K562 (cell line): ENCODE measurements around the gene JUN. TPM values are rescaled to one million over a fixed set of nuclear protein-coding genes. Genes with fewer than 3 reads are reported as not detected.

Experiments
- ATAC-seq: fragments of 200-7000 bp; cut with Tn5 transposase; 3 replicates; pipeline ENCODE4 v1.9.1; 2020; ENCODE audit warnings: moderate library complexity
- BruUV-seq: library from RNA; stranded (reverse); fragments of 400-500 nt; replicated peaks from 2 replicates; lab custom pipeline; 2021; lab: Mats Ljungman, UMichigan
- CTCF ChIA-PET: fragments of 300-600 bp; formaldehyde crosslinking; extraction: SDS; loops from one replicate; lab custom pipeline; 2021; ENCODE audit warnings: low intra/inter-chr PET ratio; lab: Yijun Ruan, JAX
- POLR2A ChIA-PET: fragments of 300-600, 350-650 bp; sonication (Branson Sonifier 250); formaldehyde crosslinking; extraction: SDS; loops from one replicate; lab custom pipeline; 2021; ENCODE audit warnings: antibody characterized with exemption, inconsistent platforms; lab: Yijun Ruan, JAX
- DNase-seq, 4 experiments: peaks; one replicate each; pipeline versions ENCODE4 v3.0.0 to v3.0.0-alpha.2; 2011 to 2018; ENCODE audit warnings: low spot score in 3 of 4, mixed read lengths in 3 of 4; ENCODE audit errors: extremely low read depth in 1 of 4
- FAIRE-seq: peaks from 2 replicates; lab custom pipeline; 2011; peaks lifted over from hg19 to GRCh38; lab: Jason Lieb, UNC
- H2AFZ ChIP-seq: 2 replicates; pipeline ENCODE4 v1.6.0; 2011; ENCODE audit warnings: low read depth, low read length, control low read depth, inconsistent platforms
- H3K27ac ChIP-seq: fragments of 200-600 bp; 3 replicates; pipeline ENCODE4 v1.8.0; 2011; ENCODE audit warnings: low read depth, mild to moderate bottlenecking, control low read depth, inconsistent platforms, low read length, moderate library complexity, mixed read lengths; ENCODE audit errors: extremely low read depth
- H3K27me3 ChIP-seq, 2 experiments: fragments of 300-600 bp in 1 of 2; 2 replicates in 1 of 2; 3 replicates in 1 of 2; pipeline versions ENCODE4 v1.6.0 to v1.8.0; 2011; ENCODE audit warnings: inconsistent platforms in 2 of 2, low read length in 2 of 2, mild to moderate bottlenecking in 1 of 2, mixed read lengths in 1 of 2, moderate library complexity in 1 of 2; ENCODE audit not compliant: control insufficient read depth in 2 of 2, insufficient read depth in 2 of 2
- H3K36me3 ChIP-seq: fragments of 300-600 bp; 3 replicates; pipeline ENCODE4 v1.8.0; 2011; ENCODE audit warnings: mild to moderate bottlenecking, low read length, inconsistent platforms; ENCODE audit not compliant: control insufficient read depth, insufficient read depth
- H3K4me1 ChIP-seq, 2 experiments: fragments of 200-600 bp in 1 of 2; replicated peaks in 1 of 2; 2 replicates in 1 of 2; 3 replicates in 1 of 2; pipeline versions ENCODE4 v1.5.1 to v1.8.0; 2011; ENCODE audit warnings: inconsistent platforms in 2 of 2, low read length in 2 of 2, mild to moderate bottlenecking in 1 of 2, mixed read lengths in 1 of 2, moderate library complexity in 1 of 2; ENCODE audit not compliant: control insufficient read depth in 2 of 2, insufficient read depth in 2 of 2
- H3K4me2 ChIP-seq: 2 replicates; pipeline ENCODE4 v1.6.1; 2011; ENCODE audit warnings: low read length, control low read depth, inconsistent platforms, mixed read lengths; ENCODE audit not compliant: insufficient read depth
- H3K4me3 ChIP-seq: fragments of 200-600 bp; sonication (generic), shearing (Covaris generic); 2 replicates; pipeline ENCODE4 v1.5.1; 2016; ENCODE audit warnings: control low read depth, inconsistent platforms
- H3K79me2 ChIP-seq: fragments of 200-600 bp; 3 replicates; pipeline ENCODE4 v1.8.0; 2011; ENCODE audit warnings: low read length, inconsistent platforms; ENCODE audit not compliant: control insufficient read depth, insufficient read depth
- H3K9ac ChIP-seq, 2 experiments: 2 replicates each; pipeline versions ENCODE4 v1.6.0 to v1.6.1; 2011; ENCODE audit warnings: low read depth in 2 of 2, low read length in 2 of 2, control low read depth in 1 of 2, inconsistent platforms in 1 of 2, mild to moderate bottlenecking in 1 of 2, mixed read lengths in 1 of 2; ENCODE audit not compliant: insufficient read depth in 1 of 2
- H3K9me1 ChIP-seq: one replicate; pipeline ENCODE4 v1.6.0; 2011; ENCODE audit warnings: inconsistent platforms, mild to moderate bottlenecking, low read length, moderate library complexity; ENCODE audit not compliant: control insufficient read depth, insufficient read depth
- H3K9me3 ChIP-seq: replicated peaks from 2 replicates; pipeline ENCODE4 v1.5.1; 2011; ENCODE audit warnings: low read depth, low read length, inconsistent platforms; ENCODE audit not compliant: control insufficient read depth, insufficient read depth
- H4K20me1 ChIP-seq: replicated peaks from 2 replicates; pipeline ENCODE4 v1.6.1; 2011; ENCODE audit warnings: low read length, inconsistent platforms, mixed read lengths; ENCODE audit not compliant: control insufficient read depth, insufficient read depth
- FOXA3 ChIP-seq, 2 experiments: fragments of 450-650 bp in 1 of 2; sonication (generic) in 1 of 2; formaldehyde crosslinking; IDR thresholded peaks in 1 of 2; conservative IDR thresholded peaks in 1 of 2; 2 replicates each; pipeline versions ENCODE4 v1.4.0 to v1.8.0; 2020 to 2022; ENCODE audit warnings: mild to moderate bottlenecking in 2 of 2, missing genetic modification reagents in 1 of 2
- FUS ChIP-seq: fragments of 200-400 bp; formaldehyde crosslinking; optimal IDR thresholded peaks from 2 replicates; pipeline ENCODE3; 2017; ENCODE audit warnings: low read depth, low read length
- KAT2B ChIP-seq: IDR thresholded peaks from one replicate; pipeline ENCODE4 v1.6.1; 2012; ENCODE audit warnings: low read depth, mild to moderate bottlenecking, control low read depth, inconsistent platforms, low read length, moderate library complexity
- MAFG ChIP-seq: fragments of 450-650 bp; conservative IDR thresholded peaks from 2 replicates; pipeline ENCODE4 v1.6.1; 2016; ENCODE audit warnings: missing genetic modification characterization, missing compliant biosample characterization
- NFE2L1 ChIP-seq: fragments of 450-650 bp; IDR thresholded peaks from 2 replicates; pipeline ENCODE4 v1.6.1; 2016; ENCODE audit warnings: missing genetic modification characterization, low read depth, mild to moderate bottlenecking, missing compliant biosample characterization, moderate library complexity, borderline replicate concordance
- NFYB ChIP-seq: IDR thresholded peaks from 2 replicates; pipeline ENCODE4 v1.6.1; 2011; ENCODE audit warnings: mild to moderate bottlenecking, moderate library complexity; ENCODE audit not compliant: insufficient read length; ENCODE audit errors: extremely low read depth
- PTTG1 ChIP-seq: fragments of 450-650 bp; IDR thresholded peaks from 2 replicates; pipeline ENCODE4 v1.6.1; 2016; ENCODE audit warnings: low read depth, mild to moderate bottlenecking, missing genetic modification characterization, missing compliant biosample characterization
- SNAPC5 ChIP-seq: fragments of 250-450 bp; sonication (Bioruptor Pico); IDR thresholded peaks from 2 replicates; pipeline ENCODE4 v1.8.0; 2021; ENCODE audit warnings: moderate library complexity, mild to moderate bottlenecking, inconsistent platforms
- U2AF1 ChIP-seq: fragments of 200-400 bp; formaldehyde crosslinking; optimal IDR thresholded peaks from 2 replicates; pipeline ENCODE3; 2017; ENCODE audit warnings: mild to moderate bottlenecking, low read depth, low read length, moderate library complexity
- ZBED1 ChIP-seq: IDR thresholded peaks from 2 replicates; pipeline ENCODE4 v1.6.1; 2014
- ZNF282 ChIP-seq: sonication (generic); formaldehyde crosslinking; IDR thresholded peaks from 2 replicates; pipeline ENCODE4 v1.8.1; 2023; ENCODE audit warnings: missing genetic modification reagents
- ZNF584 ChIP-seq: fragments of 200-800 bp; sonication (Bioruptor generic); IDR thresholded peaks from 2 replicates; pipeline ENCODE4 v1.6.1; 2016; ENCODE audit warnings: low read depth, mild to moderate bottlenecking, missing genetic modification characterization, missing compliant biosample characterization
- whole genome bisulfite sequencing: fragments of 100-300 bp; shearing (Covaris generic); methylation state at CpG from one replicate; pipeline ENCODE4 v1.1.6; 2016; ENCODE audit warnings: low coverage, mixed read lengths; ENCODE audit not compliant: insufficient coverage; ENCODE audit errors: missing lambda C conversion rate; 5-methylcytosine and 5-hydroxymethylcytosine counted together
- in situ Hi-C: fragments of 300-500 bp; cut with MboI; formaldehyde crosslinking; loops from 4 replicates; pipeline ENCODE4 v1.15.0; 2018; ENCODE audit warnings: inconsistent platforms, mixed read lengths
- intact Hi-C: fragments of 100-400 bp; cut with micrococcal nuclease; formaldehyde crosslinking; loops from 2 replicates; pipeline ENCODE4 v1.14.2; 2022
- polyA plus RNA-seq, 8 experiments: library from polyadenylated mRNA; depleted of rRNA in 4 of 8; stranded (reverse) in 5 of 8; unstranded in 3 of 8; fragments of >200 nt; fragmentation: Nextera tagmentation in 2 of 8; fragmentation: Illumina TruSeq in 1 of 8; extraction: Ambion mirVana in 2 of 8; extraction: Trizol in 1 of 8; gene quantifications; 2 replicates each; pipeline versions ENCODE4 v1.2.1 to v1.2.3, GENCODE V29; 2011 to 2014; ENCODE audit warnings: inconsistent platforms in 1 of 8, missing spikeins in 1 of 8
- total RNA-seq, 7 experiments: library from RNA; depleted of rRNA in 6 of 7; stranded (reverse); fragments of >200 nt in 6 of 7; fragmentation: Illumina TruSeq in 2 of 7; extraction: Trizol in 2 of 7; gene quantifications; 2 replicates each; pipeline versions ENCODE4 v1.2.1 to v1.2.3, GENCODE V29; 2011 to 2021; ENCODE audit warnings: low replicate concordance in 1 of 7

The JUN gene
- total and polyA plus RNA-seq, 9 of the 15 experiments (the other 6 are each of a cell fraction or from before 2014, with no cell fraction given) = 0.32 to 23.4 (median 4.0) TPM

DNA sequence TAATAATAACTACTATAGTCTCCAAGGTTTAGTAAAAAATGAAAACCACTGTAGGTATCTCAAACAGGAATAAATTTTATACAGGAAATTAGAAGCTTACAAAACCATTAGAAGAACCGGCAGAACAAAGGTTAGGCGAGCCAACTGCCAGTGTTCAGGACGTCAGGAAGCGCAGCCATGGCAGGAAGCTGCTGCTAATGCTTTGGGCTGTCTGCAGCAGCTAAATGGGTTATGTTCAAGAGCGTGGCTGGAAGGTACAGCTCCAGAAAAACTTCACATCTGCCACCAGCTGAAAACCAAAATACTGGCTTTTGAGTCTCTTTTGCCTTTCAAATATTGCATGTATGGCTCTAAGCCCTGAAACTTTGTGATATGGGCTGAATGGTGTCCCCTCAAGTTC lies 48.3 kb downstream of the JUN start:
- ChIA-PET POLR2A (no interaction called here), CTCF (no interaction called here)
- H3K27ac ChIP-seq = no peak overlapping the region
- no peak overlapping the region for H2AFZ ChIP-seq
- no peak overlapping the region for H3K4me3 ChIP-seq
- peaks cover 0 to 4% of the 10 kb centered on the region in 2 experiments; a peak in 2 of 5 replicates for H3K27me3 ChIP-seq
- no peak overlapping the region for H3K4me2 ChIP-seq
- DNase-seq (no peak), ATAC-seq (no peak), FAIRE-seq (no peak)
- no peaks in the 10 kb centered on the region for H4K20me1 ChIP-seq
- H3K36me3 ChIP-seq = no peaks in the 10 kb centered on the region
- H3K79me2 ChIP-seq = no peaks in the 10 kb centered on the region
- no TSS peak for BruUV-seq
- TF ChIP-seq U2AF1 = no peak
- no peak for TF ChIP-seq KAT2B
- no peak for TF ChIP-seq FOXA3 (CRISPR knock-in tag; conservative IDR thresholded peaks at IDR 0.05 in 1 of 2, IDR thresholded peaks at IDR 0.05 in 1 of 2)
- TF ChIP-seq FUS = no peak
- TF ChIP-seq PTTG1 (tag) = no peak
- TF ChIP-seq NFYB = no peak
- TF ChIP-seq NFE2L1 (tag) = no peak
- TF ChIP-seq ZNF584 = no peak
- TF ChIP-seq SNAPC5 = no peak
- no peak for TF ChIP-seq MAFG (tag)
- no peak for TF ChIP-seq ZNF282 (CRISPR knock-in tag)
- TF ChIP-seq ZBED1 = no peak
- no peaks in the 10 kb centered on the region for H3K9me1 ChIP-seq
- no peak overlapping the region for H3K9ac ChIP-seq
- H3K9me3 ChIP-seq = no peaks in the 10 kb centered on the region; the same call in 1 of the 2 replicates
- no peaks in the 10 kb centered on the region for H3K4me1 ChIP-seq
- intact Hi-C loops (no loop called here), in situ Hi-C loops (loop anchor here (25.0 kb wide), 1 partner anchor 1202 kb away; the partner anchor contains the start of gene CYP2J2)
- WGBS = 9% methylated on average over 5 of the region's 5 CpGs
